GM19452 (cell line): ENCODE results near the gene ZFPM1.

ENCODE experiments used
- ATAC-seq: cut with Tn5 transposase; IDR thresholded peaks from one replicate; pipeline ENCODE4 v1.9.1; 2021; ENCODE audit not compliant: unreplicated experiment

The ZFPM1 gene

GRCh38 chr16:88524973-88525662, 72.0 kb downstream of the ZFPM1 start:
- ATAC-seq = no peak

GRCh38 chr16:88525663-88525990, 72.5 kb downstream of the ZFPM1 start:
- ATAC-seq = no peak

GRCh38 chr16:88526008-88526905, 73.2 kb downstream of the ZFPM1 start:
- no peak for ATAC-seq

- no peak for ATAC-seq
These were observed 73.8 kb downstream of the ZFPM1 start for GRCh38 chr16:88526906-88527185.

GRCh38 chr16:88527186-88527936, 74.3 kb downstream of the ZFPM1 start:
- no peak for ATAC-seq

- ATAC-seq = no peak
These were observed 75.1 kb downstream of the ZFPM1 start for GRCh38 chr16:88527937-88528743.

DNA sequence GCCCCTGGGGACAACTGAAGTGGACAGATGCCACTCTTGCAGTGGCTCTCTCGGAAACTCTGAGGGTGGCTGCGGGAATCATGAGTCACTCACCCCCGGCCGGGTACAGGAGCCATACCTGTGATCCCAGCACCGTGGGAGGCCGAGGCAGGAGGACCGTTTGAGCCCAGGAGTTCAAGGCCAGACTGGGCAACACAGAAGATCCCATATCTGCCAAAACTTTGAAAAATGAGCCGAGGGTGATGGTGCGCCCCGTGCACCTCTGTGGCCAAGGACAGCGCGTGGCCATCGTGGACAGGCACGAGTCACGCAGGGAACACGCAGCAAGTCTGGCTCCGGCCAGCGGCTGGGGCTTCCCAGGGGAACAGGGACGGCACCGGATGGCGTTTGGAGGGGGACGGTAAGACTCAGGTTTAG, 75.8 kb downstream of the ZFPM1 start:
- no peak for ATAC-seq

- ATAC-seq = no peak
These were observed 76.5 kb downstream of the ZFPM1 start for GRCh38 chr16:88529596-88529995.

DNA sequence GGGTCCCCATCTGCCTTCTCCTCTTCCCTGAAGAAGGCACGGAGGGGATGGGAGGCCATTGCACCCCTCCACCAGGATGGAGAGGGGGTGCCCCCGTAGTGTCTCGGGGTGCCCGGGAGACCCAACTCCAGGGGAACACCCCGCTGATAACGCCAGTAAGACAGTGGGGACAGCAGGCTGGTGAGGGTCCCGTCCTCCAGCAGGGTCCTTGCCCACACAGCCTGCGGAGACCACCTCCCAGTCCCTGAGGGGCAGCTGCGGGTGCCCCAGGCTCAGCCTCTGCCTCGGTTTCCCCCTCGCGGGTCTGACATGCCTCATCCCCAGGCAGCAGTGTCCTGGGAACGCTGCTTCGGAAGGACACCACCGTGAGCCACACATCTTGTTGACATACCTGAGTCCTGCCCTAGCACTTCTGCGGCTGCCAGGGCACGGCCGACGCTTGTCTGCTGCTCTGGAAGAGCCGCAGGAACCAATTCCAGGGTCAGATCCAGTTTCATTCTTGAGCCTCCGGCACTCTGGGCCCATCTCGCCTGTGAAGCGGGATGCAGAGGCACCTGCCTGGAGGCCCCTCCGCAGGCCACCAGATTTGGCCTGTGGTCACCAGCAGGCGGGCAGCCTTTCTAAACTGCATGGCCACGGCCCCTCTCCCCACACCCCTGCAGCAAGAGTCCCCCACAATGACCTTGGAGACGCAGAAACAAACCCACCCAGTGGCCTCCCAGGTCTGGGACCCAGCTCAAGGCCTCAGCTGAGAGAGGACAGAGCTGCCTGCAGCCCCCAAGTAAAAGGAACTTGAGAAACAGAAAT, 77.2 kb downstream of the ZFPM1 start:
- no peak for ATAC-seq

- no peak for ATAC-seq
These were observed 77.8 kb downstream of the ZFPM1 start for GRCh38 chr16:88530858-88531203.

DNA sequence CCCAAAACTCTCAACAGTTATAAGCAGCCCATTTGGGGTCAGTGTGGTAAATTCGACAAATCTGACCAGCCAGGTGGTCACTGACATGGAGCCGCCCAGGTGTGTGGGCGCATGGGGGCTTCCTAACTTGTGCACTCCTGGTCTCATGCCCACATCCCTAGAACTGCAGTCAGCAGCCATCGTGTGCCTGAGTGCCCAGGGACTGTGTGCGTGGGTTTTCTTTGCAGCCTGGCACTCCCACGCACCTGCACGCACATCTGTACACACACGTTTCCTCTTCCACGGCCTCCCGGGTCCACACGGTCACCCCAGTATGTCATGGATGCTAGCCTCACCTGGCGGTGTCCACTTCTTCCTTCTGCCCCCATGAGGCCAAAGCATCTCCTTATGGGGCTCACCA, 78.3 kb downstream of the ZFPM1 start:
- ATAC-seq = no peak

GRCh38 chr16:88531931-88532433, 78.9 kb downstream of the ZFPM1 start:
- no peak for ATAC-seq

- no peak for ATAC-seq
These were observed 79.6 kb downstream of the ZFPM1 start for GRCh38 chr16:88532434-88533241.

- ATAC-seq = no peak
These were observed 80.4 kb downstream of the ZFPM1 start for GRCh38 chr16:88533381-88533917.

DNA sequence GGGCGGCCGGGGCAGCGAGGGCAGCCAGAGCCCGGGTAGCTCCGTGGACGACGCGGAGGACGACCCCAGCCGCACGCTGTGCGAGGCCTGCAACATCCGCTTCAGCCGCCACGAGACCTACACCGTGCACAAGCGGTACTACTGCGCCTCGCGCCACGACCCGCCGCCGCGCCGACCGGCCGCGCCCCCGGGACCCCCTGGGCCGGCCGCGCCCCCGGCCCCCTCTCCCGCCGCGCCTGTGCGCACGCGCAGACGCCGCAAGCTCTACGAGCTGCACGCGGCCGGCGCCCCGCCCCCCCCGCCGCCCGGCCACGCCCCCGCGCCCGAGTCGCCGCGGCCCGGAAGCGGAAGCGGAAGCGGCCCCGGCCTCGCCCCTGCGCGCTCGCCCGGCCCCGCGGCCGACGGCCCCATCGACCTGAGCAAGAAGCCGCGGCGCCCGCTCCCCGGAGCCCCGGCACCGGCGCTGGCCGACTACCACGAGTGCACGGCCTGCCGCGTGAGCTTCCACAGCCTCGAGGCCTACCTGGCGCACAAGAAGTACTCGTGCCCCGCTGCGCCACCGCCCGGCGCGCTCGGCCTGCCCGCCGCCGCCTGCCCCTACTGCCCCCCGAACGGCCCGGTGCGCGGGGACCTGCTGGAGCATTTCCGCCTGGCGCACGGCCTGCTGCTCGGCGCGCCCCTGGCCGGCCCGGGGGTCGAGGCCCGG, 81.0 kb downstream of the ZFPM1 start:
- peak; percentile 53 for ATAC-seq

DNA sequence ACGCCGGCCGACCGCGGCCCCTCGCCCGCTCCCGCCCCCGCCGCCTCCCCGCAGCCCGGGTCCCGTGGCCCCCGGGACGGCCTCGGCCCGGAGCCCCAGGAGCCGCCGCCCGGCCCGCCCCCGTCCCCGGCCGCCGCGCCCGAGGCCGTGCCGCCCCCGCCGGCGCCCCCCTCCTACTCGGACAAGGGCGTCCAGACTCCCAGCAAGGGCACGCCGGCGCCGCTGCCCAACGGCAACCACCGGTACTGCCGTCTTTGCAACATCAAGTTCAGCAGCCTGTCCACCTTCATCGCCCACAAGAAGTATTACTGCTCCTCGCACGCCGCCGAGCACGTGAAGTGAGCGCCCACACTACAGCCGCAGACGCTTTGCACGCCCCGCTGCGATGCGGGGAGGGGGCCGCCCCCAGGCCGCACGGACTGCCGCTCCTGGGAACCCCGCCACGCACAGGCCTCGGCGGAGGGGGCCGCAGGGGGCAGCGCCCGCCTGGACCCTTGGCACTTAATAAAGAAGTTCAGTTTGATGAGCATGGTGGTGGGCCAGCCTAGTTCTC, 81.6 kb downstream of the ZFPM1 start:
- ATAC-seq = peak; percentile 23

GRCh38 chr16:88535191-88535856, 82.2 kb downstream of the ZFPM1 start:
- no peak for ATAC-seq

GRCh38 chr16:88535857-88536222, 82.8 kb downstream of the ZFPM1 start:
- ATAC-seq = no peak
